Activated CD4-positive, CD25-positive, alpha-beta regulatory T cell treated with anti-CD3 and anti-CD28 coated beads, Interleukin-2, amount 50 U/mL, for 16 hours (primary cell): ENCODE data around the gene EEPD1.
"Not testable (repeated sequence)": the region's sequence is repeated elsewhere in the genome, so short reads cannot be mapped to it uniquely, and the experiment has no call there.

Source experiments
- DNase-seq: peaks from one replicate; pipeline ENCODE4 v3.0.0-alpha.2; 2020; ENCODE audit warnings: low read depth, low spot score

Gene EEPD1

DNA sequence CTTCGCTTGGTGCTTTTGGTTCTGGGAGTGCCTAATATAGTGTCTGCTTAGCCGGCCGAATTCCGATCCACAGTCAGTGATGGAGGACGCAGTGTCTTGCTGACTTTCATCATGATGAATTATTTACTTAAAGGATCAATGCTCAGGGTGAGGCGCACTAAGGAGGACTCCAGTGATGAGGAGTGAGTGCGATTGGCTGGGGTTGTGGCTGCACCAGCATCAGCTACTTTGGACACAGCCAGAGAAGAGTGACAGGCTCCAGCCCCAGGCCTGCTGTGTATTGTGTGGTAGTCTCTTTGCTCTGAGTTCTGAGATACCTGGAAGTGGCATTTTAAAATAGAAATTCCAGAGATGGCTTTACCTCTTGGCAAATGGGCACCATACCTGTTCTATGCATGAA, 163.3 kb downstream of the EEPD1 start:
- no peak for DNase-seq

DNA sequence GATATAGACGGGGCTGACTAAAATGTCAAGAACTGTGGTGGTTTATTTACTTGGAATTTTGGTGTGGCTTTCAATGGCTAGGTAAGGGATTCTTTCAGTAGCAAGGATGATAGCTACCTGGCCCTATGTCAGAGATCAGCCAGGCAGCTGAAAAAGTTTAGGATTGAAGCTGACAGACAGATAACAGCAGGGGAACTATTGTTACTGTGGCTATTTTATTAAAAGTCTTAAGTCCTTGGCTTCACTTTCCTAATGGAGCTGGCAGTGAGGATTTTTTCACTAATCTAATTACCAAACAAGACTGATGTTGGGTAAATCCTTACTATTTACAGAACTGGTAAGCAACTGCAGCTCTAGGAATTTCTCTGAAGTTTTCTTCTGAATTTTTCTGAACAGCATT, 164.2 kb downstream of the EEPD1 start:
- DNase-seq = no peak

DNA sequence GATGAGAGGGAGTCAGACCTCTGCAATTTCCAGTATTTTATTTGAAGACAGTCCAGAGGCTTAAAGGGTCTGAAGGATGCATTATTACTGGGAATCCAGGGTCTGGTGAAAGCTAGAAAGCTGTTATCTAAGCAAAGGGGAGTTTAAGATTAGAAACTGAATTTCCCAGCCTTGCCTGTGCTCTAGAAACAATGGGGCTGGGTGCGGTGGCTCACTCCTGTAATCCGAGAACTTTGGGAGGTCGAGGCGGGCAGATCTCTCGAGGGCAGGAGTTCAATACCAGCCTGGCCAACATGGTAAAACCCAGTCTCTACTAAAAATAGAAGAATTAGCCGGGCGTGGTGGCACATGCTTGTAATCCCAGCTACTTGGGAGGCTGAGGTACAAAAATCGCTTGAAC, 165.1 kb downstream of the EEPD1 start:
- no peak for DNase-seq

DNA sequence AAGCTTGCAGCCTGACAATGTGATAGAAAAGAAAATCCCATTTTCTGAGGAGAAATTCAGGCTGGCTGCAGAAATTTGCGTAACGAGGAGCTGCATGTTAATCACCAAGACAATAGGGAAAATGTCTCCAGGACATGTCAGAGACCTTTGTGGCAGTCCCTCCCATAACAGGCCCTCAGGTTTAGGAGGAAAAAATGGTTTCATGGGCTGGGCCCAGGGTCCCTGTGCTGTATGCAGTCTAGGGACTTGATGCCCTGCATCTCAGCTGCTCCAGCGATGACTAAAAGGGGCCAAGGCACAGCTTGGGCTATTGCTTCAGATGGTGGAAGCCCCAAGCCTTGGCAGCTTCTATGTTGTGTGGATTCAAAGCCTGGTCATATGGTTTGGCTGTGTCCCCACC, 168.2 kb downstream of the EEPD1 start:
- not testable (repeated sequence) for DNase-seq

DNA sequence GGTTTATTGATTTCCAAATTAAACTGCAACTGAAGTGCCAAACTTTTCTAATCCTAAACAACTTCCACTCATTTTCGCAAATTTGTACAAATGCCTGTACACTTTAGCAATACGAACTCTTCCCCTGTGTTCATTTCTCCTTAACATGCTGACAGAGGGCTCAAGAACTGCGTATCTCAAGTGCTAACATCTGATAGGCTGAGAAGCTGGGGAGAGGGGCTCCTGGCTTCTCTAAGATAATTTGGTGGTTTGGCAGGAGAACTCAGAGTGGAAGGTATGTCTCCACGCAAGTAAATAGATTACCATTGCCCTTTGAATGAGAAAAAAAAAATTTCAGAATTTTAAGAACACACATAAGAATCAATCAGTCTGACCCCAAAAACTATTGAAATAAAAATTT, 183.3 kb downstream of the EEPD1 start:
- no peak for DNase-seq

DNA sequence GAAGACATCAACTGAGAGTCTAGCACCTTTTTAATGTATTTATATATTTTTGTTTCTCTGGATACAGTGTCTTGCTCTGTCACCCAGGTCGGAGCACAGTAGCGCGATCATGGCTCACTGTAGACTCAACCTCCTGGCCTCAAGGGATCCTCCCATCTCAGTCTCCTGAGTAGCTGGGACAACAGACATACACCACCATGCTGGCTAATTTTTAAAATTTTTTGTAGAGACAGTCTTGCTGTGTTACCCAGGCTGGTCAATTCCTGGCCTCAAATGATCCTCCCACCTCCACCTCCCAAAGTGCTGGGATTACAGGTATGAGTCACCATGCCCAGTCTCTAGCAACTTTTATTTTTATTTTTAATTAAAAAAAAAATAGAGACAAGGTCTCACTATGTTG, 185.2 kb downstream of the EEPD1 start:
- no peak for DNase-seq

DNA sequence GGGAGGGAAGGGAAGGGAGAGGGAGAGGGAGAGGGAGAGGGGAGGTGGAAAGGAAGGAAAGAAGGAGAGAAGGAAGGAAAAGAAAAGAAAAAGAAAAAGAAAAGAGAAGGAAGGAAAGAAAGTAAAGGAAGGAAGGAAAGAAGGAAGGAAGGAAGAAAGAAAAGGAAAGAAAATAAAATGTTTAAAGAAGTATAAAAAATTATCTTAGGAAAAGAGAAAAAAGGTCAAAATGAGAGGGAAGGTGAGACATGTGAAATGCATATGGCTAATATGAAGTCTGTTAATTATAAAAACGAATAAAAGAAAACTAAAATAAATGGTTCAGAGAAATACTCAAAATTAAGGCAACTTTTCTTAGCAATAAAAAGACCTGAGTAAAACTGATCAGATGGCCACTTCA, 190.5 kb downstream of the EEPD1 start:
- DNase-seq = no peak

DNA sequence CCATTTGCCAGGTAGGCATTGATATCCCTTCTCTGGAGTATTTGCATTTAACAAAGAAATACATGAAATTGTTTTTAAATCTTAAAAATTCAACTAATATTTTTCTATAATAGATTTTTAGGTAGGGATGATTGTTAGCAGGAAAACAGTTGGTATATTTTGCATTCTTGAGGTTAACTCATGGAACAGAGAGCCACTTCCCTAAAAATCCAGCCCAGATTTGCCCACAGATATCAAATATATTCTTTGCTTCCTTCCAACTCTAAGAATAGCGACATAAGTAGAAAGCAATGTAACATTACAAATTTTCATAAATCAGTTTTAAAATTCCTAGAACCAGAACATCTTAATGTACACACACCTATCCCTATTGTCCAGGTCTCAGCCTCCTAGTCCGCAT, 191.6 kb downstream of the EEPD1 start:
- DNase-seq = no peak

DNA sequence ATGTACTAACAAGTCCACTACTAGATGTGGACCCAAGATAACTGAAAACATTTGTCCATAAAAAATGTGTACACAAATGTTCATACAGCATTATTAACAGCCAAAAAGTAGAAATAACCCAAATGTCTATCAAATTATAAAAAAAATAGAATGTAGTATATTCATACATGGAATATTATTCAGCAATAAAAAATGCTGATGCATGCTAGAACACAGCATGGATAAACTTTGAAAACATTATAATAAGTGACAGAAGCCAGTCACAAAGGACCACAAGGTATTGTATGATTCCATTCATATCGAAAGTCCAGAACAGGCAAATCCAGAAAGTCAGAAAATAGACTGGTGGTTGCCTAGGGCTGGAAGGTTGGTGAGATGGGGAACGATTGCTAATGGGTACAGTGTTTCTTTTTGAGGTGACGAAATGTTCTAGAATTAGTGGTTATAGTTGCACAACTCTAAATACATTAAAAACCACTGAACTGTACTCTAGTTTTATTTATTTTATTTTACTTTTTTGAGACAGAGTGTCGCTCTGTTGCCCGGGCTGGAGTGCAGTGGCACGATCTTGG, 193.3 kb downstream of the EEPD1 start:
- no peak for DNase-seq

DNA sequence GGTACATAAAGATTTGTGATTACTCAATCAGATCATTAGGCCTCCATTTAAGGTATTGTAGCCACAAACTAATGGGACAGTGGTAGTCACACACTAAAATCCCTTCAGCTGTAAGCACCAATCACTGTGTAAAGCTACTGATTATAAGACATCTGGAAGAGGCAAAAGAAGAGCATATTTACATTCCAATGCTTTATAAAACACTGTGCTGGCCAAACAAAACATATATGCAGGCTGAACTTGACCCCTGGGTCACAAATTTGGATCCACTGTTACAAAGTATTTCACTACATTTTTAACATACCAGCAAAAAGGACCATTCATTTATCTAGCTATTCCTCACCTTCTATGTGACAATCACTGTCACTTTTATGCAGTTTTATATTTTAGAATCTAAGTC, 195.2 kb downstream of the EEPD1 start:
- no peak for DNase-seq

DNA sequence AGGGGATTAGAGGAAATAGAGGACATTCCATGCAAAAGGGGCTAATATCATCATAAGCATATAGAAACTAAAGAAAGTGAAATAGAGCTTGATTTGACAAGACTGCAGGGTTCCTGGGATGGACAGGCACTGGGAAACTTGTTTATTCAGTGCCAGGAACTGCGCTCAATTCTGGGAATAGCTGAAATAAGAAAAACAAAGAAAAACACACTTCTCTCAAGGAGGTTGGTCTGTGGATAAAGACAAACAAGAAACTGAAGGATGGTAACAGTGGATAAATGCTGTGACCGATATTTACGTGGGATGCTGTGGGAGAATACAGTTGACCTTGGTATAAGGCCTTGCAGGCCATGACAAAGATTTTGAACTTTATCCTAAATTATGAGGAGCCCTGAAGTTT, 195.7 kb downstream of the EEPD1 start:
- no peak for DNase-seq

DNA sequence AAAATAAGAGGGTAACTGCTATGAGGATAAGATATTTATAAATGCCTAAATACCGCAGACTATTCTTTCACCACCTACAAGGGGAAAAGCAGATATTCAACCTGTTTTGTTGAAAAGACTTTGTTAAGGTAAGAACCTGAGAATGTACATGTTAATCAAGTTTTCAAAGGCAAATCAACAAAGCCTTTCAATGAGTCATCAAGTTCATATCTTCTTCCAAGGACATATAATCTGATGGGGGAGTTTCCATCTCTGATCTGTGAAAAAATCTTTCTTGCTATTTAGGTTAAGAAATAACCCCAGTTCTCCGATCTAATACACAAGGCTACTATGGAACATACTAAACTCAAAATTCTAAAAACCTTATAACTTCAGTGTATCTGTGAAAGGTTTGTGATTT, 196.6 kb downstream of the EEPD1 start:
- DNase-seq = no peak
